VCaP (cell line): Measurements from ENCODE around the gene ANKRD36.
"Not testable (repeated sequence)": the region's sequence is repeated elsewhere in the genome, so short reads cannot be mapped to it uniquely, and the experiment has no call there.

Source experiments
- H3K27ac ChIP-seq: fragments of 450-650 bp; 2 replicates; pipeline ENCODE4 v1.5.1; 2017
- CTCF ChIP-seq: fragments of 450-650 bp; conservative IDR thresholded peaks from 2 replicates; pipeline ENCODE4 v1.5.1; 2017; ENCODE audit warnings: mild to moderate bottlenecking, moderate library complexity

Gene ANKRD36

GRCh38 chr2:97113050-97113881 lies at the start of gene ANKRD36:
Gene ANKRD36, plus strand, starts transcription at chr2:97113153. Its CDS starts 587 bp downstream, at chr2:97113740.
- H3K27ac ChIP-seq = peak within 1 kb of the TSS; percentile 83

- not testable (repeated sequence) for H3K27ac ChIP-seq
These were observed 46.9 kb upstream of the ANKRD36 start for GRCh38 chr2:97066030-97066429.

- no peak for TF ChIP-seq CTCF
- H3K27ac ChIP-seq = no peak overlapping the region
These were observed 45.5 kb upstream of the ANKRD36 start for GRCh38 chr2:97067279-97068004.

GRCh38 chr2:97068074-97068473 lies 44.9 kb upstream of the ANKRD36 start:
- TF ChIP-seq CTCF = no peak
- no peak overlapping the region for H3K27ac ChIP-seq

- H3K27ac ChIP-seq = not testable (repeated sequence)
These were observed 44.2 kb upstream of the ANKRD36 start for GRCh38 chr2:97068722-97069121.

GRCh38 chr2:97070915-97071314 lies 42.0 kb upstream of the ANKRD36 start:
- not testable (repeated sequence) for H3K27ac ChIP-seq

- H3K27ac ChIP-seq = not testable (repeated sequence)
These were observed 35.7 kb upstream of the ANKRD36 start for GRCh38 chr2:97077213-97077612.

GRCh38 chr2:97080855-97081254 lies 32.1 kb upstream of the ANKRD36 start:
- not testable (repeated sequence) for H3K27ac ChIP-seq

- H3K27ac ChIP-seq = not testable (repeated sequence)
- peak; percentile 20; the same call in 1 of the 2 replicates for TF ChIP-seq CTCF
These were observed 30.7 kb upstream of the ANKRD36 start for GRCh38 chr2:97082206-97082605.

GRCh38 chr2:97083516-97083915 lies 29.4 kb upstream of the ANKRD36 start:
- H3K27ac ChIP-seq = not testable (repeated sequence)

GRCh38 chr2:97085093-97085492 lies 27.9 kb upstream of the ANKRD36 start:
- not testable (repeated sequence) for H3K27ac ChIP-seq

GRCh38 chr2:97088706-97089105 lies 24.2 kb upstream of the ANKRD36 start:
- H3K27ac ChIP-seq = not testable (repeated sequence)

GRCh38 chr2:97092946-97093345 lies 20.0 kb upstream of the ANKRD36 start:
- H3K27ac ChIP-seq = not testable (repeated sequence)

- not testable (repeated sequence) for H3K27ac ChIP-seq
These were observed 18.8 kb upstream of the ANKRD36 start for GRCh38 chr2:97093983-97094771.

- H3K27ac ChIP-seq = not testable (repeated sequence)
These were observed 18.0 kb upstream of the ANKRD36 start, which contains the start of gene FAHD2B for GRCh38 chr2:97094772-97095611. Gene FAHD2B, minus strand, starts transcription at chr2:97094882. Its CDS starts 3,176 bp downstream, at chr2:97091706.
